Measurements from ENCODE around the gene HOXB13.

Gene HOXB13

GRCh38 chr17:48728232-48729231, at the start of gene HOXB13:
TSS of gene HOXB13 (minus strand) at chr17:48728750. CDS start at chr17:48728593, 157 bp downstream.
- DNase-seq (ENCODE audit: low spot score): peak; percentile 72

GRCh38 chr17:48776602-48777001, 48.1 kb upstream of the HOXB13 start:
- no peak for DNase-seq (ENCODE audit: low spot score)

- no peak for DNase-seq (ENCODE audit: low spot score)
These were observed 44.7 kb upstream of the HOXB13 start for GRCh38 chr17:48773245-48773644.

GRCh38 chr17:48770954-48771353, 42.4 kb upstream of the HOXB13 start:
- DNase-seq (ENCODE audit: low spot score): no peak

GRCh38 chr17:48769009-48769675, 40.6 kb upstream of the HOXB13 start:
- no peak for DNase-seq (ENCODE audit: low spot score)

- DNase-seq (ENCODE audit: low spot score): no peak
These were observed 38.8 kb upstream of the HOXB13 start for GRCh38 chr17:48767263-48767774.

- no peak for DNase-seq (ENCODE audit: low spot score)
These were observed 32.6 kb upstream of the HOXB13 start for GRCh38 chr17:48761114-48761513.

GRCh38 chr17:48760411-48760810, 31.9 kb upstream of the HOXB13 start:
- no peak for DNase-seq (ENCODE audit: low spot score)

- DNase-seq (ENCODE audit: low spot score): no peak
These were observed 30.7 kb upstream of the HOXB13 start for GRCh38 chr17:48759288-48759687.

- no peak for DNase-seq (ENCODE audit: low spot score)
These were observed 29.0 kb upstream of the HOXB13 start for GRCh38 chr17:48757524-48757961.

GRCh38 chr17:48756830-48757251, 28.3 kb upstream of the HOXB13 start:
- DNase-seq (ENCODE audit: low spot score): no peak

GRCh38 chr17:48755356-48755755, 26.8 kb upstream of the HOXB13 start:
- no peak for DNase-seq (ENCODE audit: low spot score)

GRCh38 chr17:48754500-48755261, 26.1 kb upstream of the HOXB13 start:
- peak; percentile 53 for DNase-seq (ENCODE audit: low spot score)

- DNase-seq (ENCODE audit: low spot score): peak; percentile 37
These were observed 25.4 kb upstream of the HOXB13 start for GRCh38 chr17:48753794-48754499.

GRCh38 chr17:48752399-48753288, 24.1 kb upstream of the HOXB13 start:
- DNase-seq (ENCODE audit: low spot score): peak; percentile 48

- peak; percentile 42 for DNase-seq (ENCODE audit: low spot score)
These were observed 23.3 kb upstream of the HOXB13 start for GRCh38 chr17:48751733-48752398.

GRCh38 chr17:48751172-48751571, 22.6 kb upstream of the HOXB13 start:
- DNase-seq (ENCODE audit: low spot score): no peak

GRCh38 chr17:48749621-48750553, 21.3 kb upstream of the HOXB13 start:
- no peak for DNase-seq (ENCODE audit: low spot score)

All from D341Med (cell line).